ENCODE results near the gene PSMB7. TPM values are rescaled to one million over a fixed set of nuclear protein-coding genes. Genes with fewer than 3 reads are reported as not detected.

The PSMB7 gene
- total and polyA plus RNA-seq, 2 of the 8 experiments (the other 6 are each of a cell fraction or from before 2014, with no cell fraction given), result 222 to 357 TPM

DNA sequence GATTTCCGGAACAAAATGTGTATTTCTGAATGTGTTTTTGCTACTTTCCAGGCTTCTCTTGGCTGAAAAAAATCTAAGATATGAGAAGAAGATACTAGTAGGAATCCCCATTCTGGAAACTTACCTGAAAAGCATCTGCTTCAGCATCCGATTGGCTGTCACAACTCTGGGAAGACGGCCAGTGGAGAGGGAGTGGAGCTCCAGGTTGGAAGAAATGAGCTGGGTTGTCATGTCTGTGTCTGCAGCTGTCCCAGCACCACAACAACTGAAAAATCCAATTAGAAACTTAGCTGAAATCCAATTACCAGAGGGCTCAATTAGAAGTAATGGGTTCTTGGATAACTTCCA lies 3.0 kb downstream of the PSMB7 start:
- no peak overlapping the region for H2BK5ac ChIP-seq (ENCODE audit: low read depth, low read length)
- H3K27me3 ChIP-seq (replicated peaks in 1 of 4; ENCODE audit: control insufficient read depth in 3 of 4, extremely low read depth in 1 of 4, insufficient read depth in 3 of 4, low read length in 3 of 4), result no peaks in the 10 kb centered on the region
- H3K9me3 ChIP-seq (ENCODE audit: insufficient read depth in 2 of 2, low read depth in 1 of 2, low read length in 1 of 2), result no peaks in the 10 kb centered on the region
- FAIRE-seq, result no peak
- peaks cover 0 to 2% (median 1%) of the 10 kb centered on the region in 4 experiments; a peak in 3 of 7 replicates for H3K4me1 ChIP-seq (replicated peaks in 1 of 4; ENCODE audit: control insufficient read depth in 3 of 4, insufficient read depth in 4 of 4, low read length in 3 of 4)
- no peak overlapping the region for H2AK5ac ChIP-seq (ENCODE audit: low read depth, low read length)
- H3K4ac ChIP-seq (replicated peaks; ENCODE audit: insufficient read length, low read depth, low read length), result no peak overlapping the region
- H3K4me3 ChIP-seq (ENCODE audit: extremely low read depth in 1 of 4, insufficient read depth in 2 of 4, low read depth in 3 of 4, low read length in 4 of 4), result no peak overlapping the region
- no peaks in the 10 kb centered on the region; the same call in 1 of the 2 replicates for H3K79me1 ChIP-seq (ENCODE audit: low read depth, low read length)
- TF ChIP-seq SIX5 (IDR thresholded peaks at IDR 0.05; ENCODE audit: low read depth, low read length) (no peak), ASH2L (IDR thresholded peaks at IDR 0.05; ENCODE audit: low read length) (no peak), ZNF274 (IDR thresholded peaks at IDR 0.05; ENCODE audit: borderline replicate concordance, extremely low read depth, low read length) (no peak), SIRT6 (IDR thresholded peaks at IDR 0.05; ENCODE audit: low read length) (no peak), SP4 (IDR thresholded peaks at IDR 0.05; ENCODE audit: low read length) (no peak)
- H3K4me2 ChIP-seq (ENCODE audit: insufficient read depth in 1 of 2, low read depth in 2 of 2, low read length in 2 of 2), result no peak overlapping the region
- no peak overlapping the region for H4K91ac ChIP-seq (replicated peaks; ENCODE audit: insufficient read length, low read length)
- no peak overlapping the region for H3K14ac ChIP-seq (ENCODE audit: insufficient read length)
- no peak overlapping the region for H3K56ac ChIP-seq (replicated peaks; ENCODE audit: insufficient read length, low read depth, low read length)
- no peak overlapping the region for H2BK120ac ChIP-seq (replicated peaks; ENCODE audit: low read depth, low read length)
- 90% methylated on average over 3 of the region's 3 CpGs; no CpG with 5 or more reads in 1 of the 2 experiments for WGBS, 2 experiments (ENCODE audit: extremely low coverage in 1 of 2, insufficient coverage in 1 of 2, insufficient read length in 1 of 2, insufficient replicate concordance in 2 of 2, low coverage in 1 of 2, low lambda C conversion rate in 2 of 2, missing lambda C conversion rate in 1 of 2)
- H3K27ac ChIP-seq (ENCODE audit: low read depth, low read length), result no peak overlapping the region
- no peak overlapping the region for H2BK20ac ChIP-seq (ENCODE audit: low read length)
- H2AFZ ChIP-seq (ENCODE audit: low read length), result no peak overlapping the region
- no peak for DNase-seq (ENCODE audit: low read depth in 1 of 2, low spot score in 2 of 2)
- H3K36me3 ChIP-seq (ENCODE audit: control insufficient read depth in 2 of 4, insufficient read depth in 4 of 4, low read length in 3 of 4), result peaks cover 16 to 58% (median 35%) of the 10 kb centered on the region in 4 experiments
- H2BK15ac ChIP-seq (ENCODE audit: low read length), result no peak overlapping the region
- H3K23ac ChIP-seq (ENCODE audit: insufficient read length), result no peak overlapping the region
- H2BK12ac ChIP-seq (ENCODE audit: low read depth, low read length), result no peak overlapping the region
- no peak overlapping the region for H3K9ac ChIP-seq (replicated peaks in 1 of 4; ENCODE audit: extremely low read depth in 1 of 4, low read depth in 3 of 4, low read length in 3 of 4)
- H3K18ac ChIP-seq (ENCODE audit: extremely low read depth, low read length), result no peak overlapping the region
- H3K23me2 ChIP-seq (ENCODE audit: low read depth, low read length), result peaks cover 2% of the 10 kb centered on the region; the same call in 1 of the 2 replicates
- no peak overlapping the region for H4K8ac ChIP-seq (ENCODE audit: extremely low read depth, insufficient read depth, low read length)
- H3K79me2 ChIP-seq (ENCODE audit: control insufficient read depth in 1 of 2, insufficient read depth in 2 of 2, low read length in 2 of 2), result peaks cover 0 to 36% of the 10 kb centered on the region in 2 experiments; a peak in 3 of 4 replicates
- POLR2A ChIA-PET (ENCODE audit: partially characterized antibody), result interaction anchor here (1.2 kb wide), 1 partner anchor 13 kb away, joined by 4 read pairs; no protein-coding TSS in a partner anchor
- CTCF ChIA-PET (ENCODE audit: partially characterized antibody), result interaction anchor here (1.5 to 19.9 kb wide), 2 partner anchors 19 to 69 kb away, joined by 3 to 330 read pairs; no protein-coding TSS in a partner anchor
- H4K5ac ChIP-seq (ENCODE audit: insufficient read length, low read depth, low read length), result no peak overlapping the region
- peaks cover 0 to 1% of the 10 kb centered on the region in 2 experiments for H4K20me1 ChIP-seq (replicated peaks in 1 of 2; ENCODE audit: control insufficient read depth in 1 of 2, insufficient read depth in 2 of 2, low read length in 2 of 2)

All from H1 (cell line).